Nephron progenitor cell (in vitro differentiated cells): ENCODE data around the gene ENKD1.

Experiments
- DNase-seq: peaks from one replicate; pipeline ENCODE4 v3.0.0; 2021
- H3K27ac Mint-ChIP-seq: 2 replicates; pipeline ENCODE4 v1.8.0; 2021; ENCODE audit warnings: mild to moderate bottlenecking, moderate library complexity, mixed read lengths
- H3K27me3 Mint-ChIP-seq: 2 replicates; pipeline ENCODE4 v1.8.0; 2021; ENCODE audit warnings: mild to moderate bottlenecking, low read depth, mixed read lengths; ENCODE audit not compliant: poor library complexity
- H3K36me3 Mint-ChIP-seq: 2 replicates; pipeline ENCODE4 v1.8.0; 2021; ENCODE audit warnings: low read depth, mixed read lengths
- H3K4me1 Mint-ChIP-seq: 2 replicates; pipeline ENCODE4 v1.8.0; 2021; ENCODE audit warnings: mixed read lengths
- H3K4me3 Mint-ChIP-seq: 2 replicates; pipeline ENCODE4 v1.8.0; 2021; ENCODE audit warnings: mild to moderate bottlenecking, moderate library complexity, mixed read lengths
- H3K9me3 Mint-ChIP-seq: 2 replicates; pipeline ENCODE4 v1.8.0; 2021; ENCODE audit warnings: mild to moderate bottlenecking, moderate library complexity, mixed read lengths
- CTCF ChIP-seq: fragments of 200-600 bp; sonication (generic); IDR thresholded peaks from 2 replicates; pipeline ENCODE4 v1.5.0; 2021; ENCODE audit warnings: antibody characterized with exemption

ENKD1 gene

GRCh38 chr16:67685388-67686112 is 19.0 kb upstream of the ENKD1 start:
- no peaks in the 10 kb centered on the region for H3K4me1 Mint-ChIP-seq
- H3K9me3 Mint-ChIP-seq: no peaks in the 10 kb centered on the region
- no peak overlapping the region for H3K4me3 Mint-ChIP-seq
- no peak for DNase-seq
- peaks cover 27% of the 10 kb centered on the region for H3K36me3 Mint-ChIP-seq
- TF ChIP-seq CTCF: no peak
- H3K27ac Mint-ChIP-seq: peak overlapping the region; percentile 58
- peaks cover 2% of the 10 kb centered on the region for H3K27me3 Mint-ChIP-seq

GRCh38 chr16:67683767-67684166 is 17.2 kb upstream of the ENKD1 start:
- H3K9me3 Mint-ChIP-seq: no peaks in the 10 kb centered on the region
- H3K27me3 Mint-ChIP-seq: peaks cover 2% of the 10 kb centered on the region
- H3K4me3 Mint-ChIP-seq: no peak overlapping the region

GRCh38 chr16:67679935-67680897 is 13.7 kb upstream of the ENKD1 start:
- H3K36me3 Mint-ChIP-seq: peaks cover 18% of the 10 kb centered on the region
- peak overlapping the region; percentile 51 for H3K27ac Mint-ChIP-seq
- no peak for TF ChIP-seq CTCF
- no peak overlapping the region for H3K4me3 Mint-ChIP-seq
- H3K27me3 Mint-ChIP-seq: no peaks in the 10 kb centered on the region
- no peaks in the 10 kb centered on the region for H3K9me3 Mint-ChIP-seq
- no peak for DNase-seq
- peaks cover 6% of the 10 kb centered on the region for H3K4me1 Mint-ChIP-seq

More at GRCh38 chr16:67683767-67684166, 17.2 kb upstream of the ENKD1 start:
- DNase-seq: no peak
- peaks cover 24% of the 10 kb centered on the region for H3K36me3 Mint-ChIP-seq
- no peak for TF ChIP-seq CTCF
- peaks cover under 1% of the 10 kb centered on the region for H3K4me1 Mint-ChIP-seq
- H3K27ac Mint-ChIP-seq: peak overlapping the region; percentile 19

- no peak for TF ChIP-seq CTCF
- peaks cover 12% of the 10 kb centered on the region for H3K4me1 Mint-ChIP-seq
- peaks cover 12% of the 10 kb centered on the region for H3K36me3 Mint-ChIP-seq
- no peaks in the 10 kb centered on the region for H3K9me3 Mint-ChIP-seq
- peak overlapping the region; percentile 64 for H3K27ac Mint-ChIP-seq
- no peak for DNase-seq
- no peaks in the 10 kb centered on the region for H3K27me3 Mint-ChIP-seq
- H3K4me3 Mint-ChIP-seq: no peak overlapping the region
Measured at GRCh38 chr16:67678354-67679023, 11.9 kb upstream of the ENKD1 start.

- H3K4me1 Mint-ChIP-seq: peaks cover 12% of the 10 kb centered on the region
- no peaks in the 10 kb centered on the region for H3K9me3 Mint-ChIP-seq
- peak overlapping the region; percentile 64 for H3K27ac Mint-ChIP-seq
- H3K4me3 Mint-ChIP-seq: no peak overlapping the region
- no peak for TF ChIP-seq CTCF
- peaks cover 8% of the 10 kb centered on the region for H3K36me3 Mint-ChIP-seq
- DNase-seq: no peak
- H3K27me3 Mint-ChIP-seq: no peaks in the 10 kb centered on the region
Measured at GRCh38 chr16:67677712-67678111, 11.2 kb upstream of the ENKD1 start.
